NCI-H748 (cell line): ENCODE measurements around the gene ELAVL2.
"Not testable (repeated sequence)": the region's sequence is repeated elsewhere in the genome, so short reads cannot be mapped to it uniquely, and the experiment has no call there.

Experiments
- DNase-seq: peaks from one replicate; lab custom pipeline; 2025; ENCODE audit not compliant: unreplicated experiment; lab: John Stamatoyannopoulos, UW

The ELAVL2 gene

DNA sequence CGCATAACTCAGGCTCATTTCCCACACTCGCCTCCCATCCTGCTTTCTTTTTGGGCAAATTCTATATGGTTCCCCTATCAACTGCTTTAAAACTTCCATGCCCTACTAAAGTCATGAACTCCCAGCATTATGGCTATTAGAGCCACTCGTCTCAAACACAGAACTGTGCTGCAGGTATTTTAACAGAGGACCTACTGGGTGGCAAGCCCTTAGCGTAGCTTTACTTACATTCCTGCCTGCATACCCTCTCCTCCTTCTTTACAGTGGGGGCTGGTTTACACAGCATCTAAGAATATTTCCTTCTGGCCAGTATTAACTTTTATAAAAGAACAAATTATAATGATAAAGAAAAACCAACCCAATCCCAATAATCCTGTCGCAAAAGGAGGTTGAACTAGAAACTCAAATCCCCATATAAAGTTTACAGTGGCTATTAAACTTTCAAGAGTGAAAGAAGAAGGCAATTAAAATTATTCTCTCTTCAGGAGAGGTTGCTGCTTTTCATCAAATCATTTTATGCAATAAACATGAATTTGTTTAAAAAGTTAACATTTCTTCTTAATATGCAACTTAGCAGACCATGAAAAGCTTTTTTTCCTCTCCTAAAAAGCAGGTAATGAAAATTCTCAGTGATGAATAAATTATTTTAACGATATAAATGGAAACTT, 100.6 kb downstream of the ELAVL2 start:
- no peak for DNase-seq

- no peak for DNase-seq
Observed at GRCh38 chr9:23723672-23724071, 102.4 kb downstream of the ELAVL2 start.

- not testable (repeated sequence) for DNase-seq
Observed at GRCh38 chr9:23723048-23723447, 103.0 kb downstream of the ELAVL2 start.

GRCh38 chr9:23721466-23721865, 104.6 kb downstream of the ELAVL2 start:
- no peak for DNase-seq

GRCh38 chr9:23717505-23717904, 108.5 kb downstream of the ELAVL2 start:
- peak; percentile 74 for DNase-seq

DNA sequence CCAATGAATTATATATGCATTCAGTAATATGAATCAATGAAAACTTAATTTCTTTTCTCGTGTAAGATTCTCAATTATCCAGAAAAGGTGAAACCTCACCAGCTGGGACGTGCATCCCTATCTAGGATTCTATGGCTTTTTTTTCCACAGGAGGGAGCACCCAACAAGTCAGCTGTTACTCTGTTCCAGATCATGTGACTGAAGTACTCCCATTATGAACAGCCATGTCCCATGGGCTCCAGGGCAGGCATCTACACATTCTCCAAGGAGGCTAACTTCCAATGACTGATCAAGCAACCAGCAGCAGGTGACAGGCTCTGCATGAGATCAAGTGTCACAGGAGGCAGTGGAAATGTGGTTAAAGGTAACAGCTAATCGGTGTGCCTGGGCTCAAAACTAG, 118.8 kb downstream of the ELAVL2 start:
- no peak for DNase-seq

DNA sequence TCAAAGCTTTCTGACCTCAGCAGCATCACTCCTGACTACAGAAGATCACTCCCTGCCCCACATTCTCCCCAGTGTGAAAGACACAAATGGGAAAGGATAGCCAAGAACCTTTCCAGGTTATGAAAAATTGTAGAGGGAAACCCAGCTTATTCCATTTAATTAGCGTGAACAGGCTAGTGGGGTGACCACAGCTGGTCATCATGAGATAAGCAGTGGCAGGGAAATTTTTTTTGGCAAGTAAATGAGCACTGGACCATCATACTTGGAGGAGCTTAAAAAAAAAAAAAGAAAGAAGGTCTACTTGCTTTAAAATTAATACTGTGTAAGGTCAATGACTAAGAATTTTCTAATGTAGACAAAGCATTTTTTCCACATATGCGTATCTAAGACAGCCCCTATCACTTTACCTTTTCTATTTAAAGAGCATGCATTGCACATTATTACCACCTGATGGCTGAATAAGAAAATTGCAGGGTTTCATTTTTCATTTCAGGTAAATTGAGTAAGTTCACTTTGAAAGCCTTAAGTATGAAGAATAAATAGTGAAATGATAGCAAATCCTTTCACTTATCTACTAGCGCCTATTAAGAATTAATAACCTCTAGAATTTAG, 123.6 kb downstream of the ELAVL2 start:
- DNase-seq = peak; percentile 5

DNA sequence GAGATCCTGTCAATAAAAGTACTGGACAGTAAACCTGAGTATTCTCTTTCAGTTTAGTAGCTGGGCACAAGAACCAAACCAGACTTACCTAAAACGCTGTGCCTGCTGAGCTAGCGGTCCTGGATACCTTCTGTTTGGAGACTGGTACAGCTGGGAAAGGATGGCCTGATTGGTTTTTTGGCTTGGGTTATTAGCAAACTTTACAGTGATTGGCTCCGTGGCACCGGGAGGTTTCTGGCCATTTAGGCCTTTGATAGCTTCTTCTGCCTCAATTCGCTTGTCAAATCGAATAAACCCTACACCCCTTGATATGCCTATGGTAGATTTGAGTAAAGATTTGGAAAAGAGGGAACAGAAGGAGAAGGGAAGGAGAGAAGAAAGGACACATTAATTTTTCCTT, 124.7 kb downstream of the ELAVL2 start:
- no peak for DNase-seq

GRCh38 chr9:23700359-23700758, 125.7 kb downstream of the ELAVL2 start:
- no peak for DNase-seq

GRCh38 chr9:23698161-23698560, 127.9 kb downstream of the ELAVL2 start:
- no peak for DNase-seq

DNA sequence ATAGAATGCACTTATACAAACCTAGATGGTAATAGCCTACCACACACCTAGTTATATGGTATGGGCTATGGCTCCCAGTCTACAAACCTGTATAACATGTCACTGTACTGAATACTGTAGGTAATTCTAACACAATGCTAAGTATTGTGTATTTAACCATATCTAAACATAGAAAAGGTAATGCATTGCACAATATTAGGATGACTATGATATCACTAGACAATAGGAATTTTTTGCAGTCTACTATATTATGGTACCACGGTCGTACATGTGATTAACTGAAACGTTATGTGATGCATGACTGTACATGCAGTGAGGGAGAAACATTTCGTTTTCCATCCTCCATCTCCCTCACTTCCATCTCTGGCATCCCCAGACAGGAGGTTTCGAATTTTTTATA, 130.5 kb downstream of the ELAVL2 start:
- DNase-seq = no peak

DNA sequence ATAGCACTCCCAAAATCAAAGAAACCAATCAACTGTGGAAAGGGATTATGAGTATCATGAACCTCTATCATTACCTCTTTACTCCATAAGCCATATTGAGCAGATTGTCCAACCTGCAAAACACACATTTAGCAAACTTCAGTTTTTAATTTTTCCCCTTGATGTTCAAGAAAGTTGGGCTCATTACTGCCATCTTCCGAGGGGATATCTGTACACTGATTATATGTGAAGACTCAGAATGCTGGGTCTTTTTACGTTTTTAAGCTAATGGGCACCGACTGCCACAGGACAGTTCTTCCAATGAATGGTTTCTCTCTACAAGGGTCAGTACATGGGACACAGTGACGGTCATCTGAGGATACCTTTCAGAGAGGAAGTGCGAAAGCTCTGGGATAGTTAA, 132.7 kb downstream of the ELAVL2 start:
- DNase-seq = no peak

GRCh38 chr9:23686896-23687295, 139.1 kb downstream of the ELAVL2 start:
- DNase-seq = no peak

DNA sequence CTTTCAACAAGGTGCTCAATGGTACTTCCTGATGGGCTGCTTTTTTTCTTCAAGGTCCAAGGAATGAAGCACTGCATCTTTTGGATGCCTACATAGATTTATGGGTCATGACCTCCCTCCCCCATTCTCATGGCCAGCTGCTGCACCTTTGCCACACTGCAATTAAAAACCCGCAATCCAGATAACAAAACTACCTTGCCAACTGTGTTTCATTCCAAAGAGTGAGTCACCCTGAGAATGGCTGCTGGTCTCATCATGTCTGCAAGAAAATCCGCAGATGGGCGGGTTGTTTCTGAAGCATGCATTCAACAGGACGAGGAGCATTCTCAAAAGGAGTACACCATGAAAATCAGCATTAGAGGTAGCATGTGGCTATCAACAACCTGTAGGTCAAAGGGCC, 139.8 kb downstream of the ELAVL2 start:
- no peak for DNase-seq

DNA sequence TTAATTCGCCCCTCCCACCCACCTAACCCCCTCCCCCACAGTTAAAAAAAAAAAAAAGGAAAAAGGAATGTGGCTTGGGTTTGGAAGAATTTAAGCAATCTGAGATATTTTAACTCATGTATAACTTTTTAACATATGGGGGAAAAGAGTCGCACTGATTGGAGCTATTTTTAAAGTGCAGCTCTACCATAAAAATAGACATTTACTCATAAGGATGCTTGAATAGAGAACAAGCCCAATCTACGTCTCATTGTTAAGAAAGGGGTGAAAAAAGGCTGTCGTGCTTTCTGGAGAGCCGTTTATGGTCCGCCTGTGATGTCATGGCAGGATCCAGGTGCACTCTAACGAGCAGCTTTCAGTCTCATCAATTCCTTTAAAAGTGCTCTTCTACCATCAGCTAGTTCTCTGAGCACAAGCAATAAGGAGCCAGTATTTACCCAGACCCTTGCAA, 142.4 kb downstream of the ELAVL2 start:
- DNase-seq = peak; percentile 5

DNA sequence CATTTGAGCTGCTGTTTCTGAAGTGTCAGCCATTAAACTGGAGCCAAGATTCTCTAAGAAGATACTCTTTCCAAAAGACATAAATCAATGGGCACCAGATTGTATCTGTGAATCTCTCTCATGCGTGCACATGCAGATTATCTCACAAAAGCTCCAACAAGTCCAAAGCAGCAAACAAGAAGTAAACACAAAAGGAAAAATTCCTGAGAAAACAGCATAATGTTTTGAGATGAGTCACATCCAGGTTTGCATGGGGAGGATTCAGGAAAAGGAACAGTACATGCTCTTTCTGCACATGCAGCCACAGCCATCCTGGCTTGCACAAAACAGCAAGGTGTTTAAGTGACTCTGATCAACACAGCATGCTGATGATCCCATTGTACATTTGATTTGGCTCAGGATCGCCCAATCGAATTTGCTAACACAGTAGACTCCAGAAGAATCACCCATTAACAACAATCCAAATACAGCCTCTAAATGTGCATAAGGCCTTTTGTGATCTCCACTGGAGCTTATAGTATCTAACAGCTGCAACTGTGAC, 143.1 kb downstream of the ELAVL2 start:
- peak; percentile 66 for DNase-seq

DNA sequence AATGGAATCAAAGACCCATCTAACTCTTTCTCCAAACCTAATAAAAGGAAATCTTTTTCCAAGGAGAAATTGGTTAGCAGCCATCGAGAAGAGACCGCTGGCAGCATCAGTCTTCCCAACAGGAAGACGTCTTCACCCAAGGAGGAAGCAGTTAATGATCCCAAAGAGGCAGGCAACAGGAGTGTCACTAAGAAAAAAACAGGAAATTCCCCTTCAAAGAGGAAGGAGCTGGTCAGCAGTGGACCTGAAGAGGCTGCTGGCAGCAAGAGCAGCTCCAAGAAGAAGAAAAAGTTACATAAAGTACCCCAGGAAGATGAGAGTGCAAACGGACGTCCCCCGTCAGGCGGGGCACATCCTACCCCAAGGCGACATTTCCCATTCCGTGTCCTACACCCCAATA, 143.7 kb downstream of the ELAVL2 start:
- DNase-seq = no peak

DNA sequence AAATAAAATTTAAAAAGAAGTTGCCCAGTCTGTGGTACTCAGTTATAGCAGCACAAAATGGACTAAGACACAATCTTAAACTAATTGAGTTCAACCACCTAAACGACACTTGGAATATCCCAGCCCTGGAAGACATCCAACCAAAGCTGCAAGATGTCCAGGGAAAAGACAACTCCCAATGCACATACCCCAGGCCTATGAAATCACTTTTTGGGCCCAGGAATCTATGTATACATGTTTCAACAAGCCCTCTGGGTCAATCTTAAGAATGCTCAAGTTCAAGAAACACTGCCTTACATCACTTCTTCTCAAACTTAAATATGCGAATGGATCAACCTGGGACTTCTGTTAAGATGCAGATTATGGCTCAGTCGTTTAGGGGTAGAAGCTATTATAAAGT, 148.6 kb downstream of the ELAVL2 start:
- no peak for DNase-seq

GRCh38 chr9:23674016-23674585, 151.9 kb downstream of the ELAVL2 start:
- no peak for DNase-seq

GRCh38 chr9:23672151-23672550, 153.9 kb downstream of the ELAVL2 start:
- DNase-seq = no peak

DNA sequence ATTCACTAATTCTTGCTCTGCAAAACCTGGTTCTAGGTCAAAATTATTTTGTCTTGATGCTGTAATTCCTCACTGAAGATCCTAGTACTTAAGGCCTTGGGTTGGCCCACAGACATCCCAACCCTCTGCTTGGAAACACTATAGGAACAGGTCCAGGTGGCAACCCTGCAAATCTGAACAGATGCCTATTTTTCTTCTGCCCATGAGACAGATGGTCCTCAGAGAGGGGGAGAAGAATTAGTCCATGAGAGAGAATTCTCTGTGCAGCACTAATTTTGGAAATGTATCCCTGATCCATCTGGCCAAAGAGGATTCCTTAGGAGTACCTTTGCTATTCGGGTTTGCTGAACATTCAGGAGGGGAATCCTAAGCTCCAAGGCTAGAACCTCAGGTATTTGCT, 156.3 kb downstream of the ELAVL2 start:
- no peak for DNase-seq

DNA sequence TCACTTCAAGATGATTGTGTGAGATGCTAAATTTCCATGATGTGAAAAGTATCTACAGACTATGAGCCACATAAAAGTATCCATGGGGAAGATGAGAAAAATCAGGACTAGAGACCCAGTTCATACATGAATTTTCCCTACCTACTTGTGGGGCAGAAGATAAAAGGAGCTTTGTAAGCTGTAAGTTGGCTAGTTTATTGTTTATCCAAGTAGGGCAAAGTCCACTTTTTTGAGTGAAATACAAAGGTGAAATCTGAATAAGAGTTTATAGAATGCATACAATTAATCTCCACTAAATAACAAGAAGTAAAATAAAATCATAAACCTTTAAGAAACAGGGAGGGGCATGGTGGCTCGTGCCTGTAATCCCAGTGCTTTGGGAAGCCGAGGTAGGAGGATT, 160.4 kb downstream of the ELAVL2 start:
- DNase-seq = no peak
